Mesodermal cell (in vitro differentiated cells): ENCODE measurements around the gene UBE3D.
"Not testable (repeated sequence)": the region's sequence is repeated elsewhere in the genome, so short reads cannot be mapped to it uniquely, and the experiment has no call there.

Experiments used
- H3K27ac ChIP-seq: 2 replicates; pipeline ENCODE4 v1.7.0; 2013; ENCODE audit warnings: mild to moderate bottlenecking, low read depth, low read length, moderate library complexity; ENCODE audit not compliant: severe bottlenecking
- H3K36me3 ChIP-seq: 2 replicates; pipeline ENCODE4 v1.7.1; 2013; ENCODE audit warnings: mild to moderate bottlenecking, low read length, moderate library complexity; ENCODE audit not compliant: control insufficient read depth, insufficient read depth
- H3K4me1 ChIP-seq: one replicate; pipeline ENCODE4 v1.7.1; 2013; ENCODE audit warnings: mild to moderate bottlenecking, low read length; ENCODE audit not compliant: insufficient read depth, control insufficient read depth, poor library complexity, severe bottlenecking
- H3K4me3 ChIP-seq: 2 replicates; pipeline ENCODE4 v1.7.0; 2013; ENCODE audit warnings: low read length, control low read depth, mild to moderate bottlenecking; ENCODE audit not compliant: insufficient read depth, poor library complexity, severe bottlenecking; ENCODE audit errors: extremely low read depth
- H3K9me3 ChIP-seq: 2 replicates; pipeline ENCODE4 v1.7.1; 2013; ENCODE audit warnings: mild to moderate bottlenecking, low read length, moderate library complexity; ENCODE audit not compliant: control insufficient read depth
- WGBS, 2 experiments: methylation state at CpG; one replicate each; pipeline ENCODE4 v1.1.5; 2013; ENCODE audit warnings: missing lambda C conversion rate in 2 of 2; ENCODE audit not compliant: insufficient coverage in 2 of 2; 5-methylcytosine and 5-hydroxymethylcytosine counted together

Gene UBE3D

GRCh38 chr6:82955841-82956240 lies 109.8 kb downstream of the UBE3D start:
- Histone ChIP-seq H3K9me3 (no peaks in the 10 kb centered on the region), H3K4me1 (peaks cover 27% of the 10 kb centered on the region), H3K36me3 (peaks cover 6% of the 10 kb centered on the region), H3K4me3 (no peak overlapping the region), H3K27ac (no peak overlapping the region)
- WGBS, 2 experiments, result 80% methylated on average over 1 of the region's 1 CpG; no CpG with 5 or more reads in 1 of the 2 experiments

- Histone ChIP-seq H3K36me3 (peaks cover 6% of the 10 kb centered on the region), H3K9me3 (no peaks in the 10 kb centered on the region), H3K27ac (no peak overlapping the region), H3K4me3 (no peak overlapping the region), H3K4me1 (peaks cover 23% of the 10 kb centered on the region)
- WGBS, 2 experiments, result no CpG with 5 or more reads among the region's 4 CpGs
Observed at GRCh38 chr6:82954937-82955577, 110.6 kb downstream of the UBE3D start.

- Histone ChIP-seq H3K9me3 (no peaks in the 10 kb centered on the region), H3K27ac (no peak overlapping the region), H3K4me1 (peaks cover 17% of the 10 kb centered on the region), H3K36me3 (peaks cover 6% of the 10 kb centered on the region), H3K4me3 (no peak overlapping the region)
- whole genome bisulfite sequencing, 2 experiments, result no CpG with 5 or more reads among the region's 2 CpGs
Observed at GRCh38 chr6:82954356-82954755, 111.3 kb downstream of the UBE3D start.

GRCh38 chr6:82953871-82954270 lies 111.8 kb downstream of the UBE3D start:
- Histone ChIP-seq H3K27ac (no peak overlapping the region), H3K9me3 (no peaks in the 10 kb centered on the region), H3K4me1 (peaks cover 12% of the 10 kb centered on the region), H3K4me3 (no peak overlapping the region), H3K36me3 (peaks cover 6% of the 10 kb centered on the region)
- 76 to 80% methylated on average over 2 to 4 of the region's 4 CpGs for WGBS, 2 experiments

GRCh38 chr6:82951935-82952334 lies 113.7 kb downstream of the UBE3D start:
- Histone ChIP-seq H3K27ac (no peak overlapping the region), H3K4me3 (no peak overlapping the region), H3K4me1 (peaks cover 7% of the 10 kb centered on the region), H3K9me3 (no peaks in the 10 kb centered on the region), H3K36me3 (peaks cover 6% of the 10 kb centered on the region)
- WGBS, 2 experiments, result no CpG with 5 or more reads among the region's 1 CpG

GRCh38 chr6:82951389-82951788 lies 114.3 kb downstream of the UBE3D start:
- no peaks in the 10 kb centered on the region for H3K9me3 ChIP-seq
- peaks cover 6% of the 10 kb centered on the region for H3K36me3 ChIP-seq
- peaks cover 7% of the 10 kb centered on the region for H3K4me1 ChIP-seq
- no peak overlapping the region for H3K4me3 ChIP-seq
- H3K27ac ChIP-seq, result no peak overlapping the region
- 100% methylated on average over 1 of the region's 1 CpG; no CpG with 5 or more reads in 1 of the 2 experiments for WGBS, 2 experiments

GRCh38 chr6:82930915-82931314 lies 134.7 kb downstream of the UBE3D start:
- not testable (repeated sequence) for H3K4me1 ChIP-seq, H3K4me3 ChIP-seq, H3K27ac ChIP-seq
- WGBS, 2 experiments, result 93 to 100% methylated on average over 2 to 3 of the region's 3 CpGs
- peaks cover 34% of the 10 kb centered on the region for H3K36me3 ChIP-seq
- peaks cover 42% of the 10 kb centered on the region for H3K9me3 ChIP-seq

- no peak overlapping the region for H3K27ac ChIP-seq
- H3K9me3 ChIP-seq, result peaks cover 6% of the 10 kb centered on the region
- WGBS, 2 experiments, result 87 to 93% methylated on average over 2 of the region's 3 CpGs
- no peaks in the 10 kb centered on the region for H3K4me1 ChIP-seq
- peaks cover 7% of the 10 kb centered on the region for H3K36me3 ChIP-seq
- H3K4me3 ChIP-seq, result no peak overlapping the region
Observed at GRCh38 chr6:82924799-82925535, 140.7 kb downstream of the UBE3D start.

- no peaks in the 10 kb centered on the region for H3K4me1 ChIP-seq
- no peaks in the 10 kb centered on the region for H3K36me3 ChIP-seq
- WGBS, 2 experiments, result no CpG with 5 or more reads among the region's 1 CpG
- H3K4me3 ChIP-seq, result no peak overlapping the region
- H3K9me3 ChIP-seq, result peaks cover 6% of the 10 kb centered on the region
- no peak overlapping the region for H3K27ac ChIP-seq
Observed at GRCh38 chr6:82921258-82921657, 144.4 kb downstream of the UBE3D start.

- no peaks in the 10 kb centered on the region for H3K4me1 ChIP-seq
- no peaks in the 10 kb centered on the region for H3K36me3 ChIP-seq
- no peak overlapping the region for H3K4me3 ChIP-seq
- H3K27ac ChIP-seq, result no peak overlapping the region
- H3K9me3 ChIP-seq, result peaks cover 6% of the 10 kb centered on the region
- 84 to 91% methylated on average over 4 of the region's 6 CpGs for WGBS, 2 experiments
Observed at GRCh38 chr6:82917346-82918064, 148.1 kb downstream of the UBE3D start.
